GM21825 (cell line): ENCODE results near the gene NAA10.

Experiments used
- ATAC-seq: cut with Tn5 transposase; IDR thresholded peaks from one replicate; pipeline ENCODE4 v1.9.1; 2021; ENCODE audit warnings: mild to moderate bottlenecking, moderate library complexity; ENCODE audit not compliant: unreplicated experiment

Gene NAA10

GRCh38 chrX:153885968-153886903 lies 48.6 kb downstream of the NAA10 start, which contains the start of gene L1CAM:
TSS of gene L1CAM (minus strand) at chrX:153886173. CDS start at chrX:153875836, 10,337 bp downstream.
- no peak for ATAC-seq

GRCh38 chrX:153885208-153885787 lies 49.5 kb downstream of the NAA10 start:
- no peak for ATAC-seq

GRCh38 chrX:153884590-153884989 lies 50.2 kb downstream of the NAA10 start:
- ATAC-seq, result no peak

GRCh38 chrX:153884136-153884535 lies 50.7 kb downstream of the NAA10 start:
- no peak for ATAC-seq

- no peak for ATAC-seq
Observed at GRCh38 chrX:153883163-153883843, 51.5 kb downstream of the NAA10 start.

GRCh38 chrX:153882557-153882956 lies 52.3 kb downstream of the NAA10 start:
- ATAC-seq, result no peak

- no peak for ATAC-seq
Observed at GRCh38 chrX:153882086-153882498, 52.7 kb downstream of the NAA10 start.

- no peak for ATAC-seq
Observed at GRCh38 chrX:153881281-153881680, 53.6 kb downstream of the NAA10 start.

- ATAC-seq, result no peak
Observed at GRCh38 chrX:153880440-153880815, 54.4 kb downstream of the NAA10 start.

GRCh38 chrX:153879741-153880439 lies 54.9 kb downstream of the NAA10 start:
- no peak for ATAC-seq
